OCI-LY1 (cell line): ENCODE results near the gene STK11IP.

ENCODE experiments used
- CTCF ChIP-seq: fragments of 200-600 bp; sonication (generic), shearing (Covaris generic); IDR thresholded peaks from 2 replicates; pipeline ENCODE4 v1.5.1; 2017; ENCODE audit warnings: mild to moderate bottlenecking, antibody characterized with exemption, low read length, moderate library complexity, mixed read lengths
- EZH2 ChIP-seq: fragments of 200-600 bp; sonication (generic), shearing (Covaris generic); IDR thresholded peaks from 2 replicates; pipeline ENCODE4 v1.8.0; 2017; ENCODE audit warnings: borderline replicate concordance, mixed run types, mild to moderate bottlenecking, antibody characterized with exemption, low read length, moderate library complexity, mixed read lengths

- TF ChIP-seq CTCF (no peak), EZH2 (no peak)
Observed at GRCh38 chr2:219570194-219570923, 27.3 kb upstream of the STK11IP start.
